Ascending aorta (tissue), 2 donors: ENCODE data around the gene DNAI1. TPM values are rescaled to one million over a fixed set of nuclear protein-coding genes. Genes with fewer than 3 reads are reported as not detected.

Experiments
- DNase-seq, 2 donors: peaks; one replicate each; pipeline ENCODE4 v3.0.0-alpha.2; 2019; ENCODE audit warnings: low spot score in 2 of 2
- H3K27ac ChIP-seq, 2 donors: fragments of 200-600 bp; sonication (generic); one replicate each; pipeline ENCODE4 v1.5.1; 2016 to 2017; ENCODE audit warnings: mild to moderate bottlenecking in 1 of 2
- H3K27me3 ChIP-seq: fragments of 200-600 bp; sonication (generic); one replicate; pipeline ENCODE4 v1.5.1; 2017
- H3K36me3 ChIP-seq, 2 donors: fragments of 200-600 bp; sonication (generic); one replicate each; pipeline ENCODE4 v1.5.1; 2016
- H3K4me1 ChIP-seq, 2 donors: fragments of 200-600 bp; sonication (generic); one replicate each; pipeline ENCODE4 v1.5.1; 2016 to 2017; ENCODE audit warnings: mild to moderate bottlenecking in 1 of 2
- H3K4me3 ChIP-seq, 2 donors: fragments of 200-600 bp; sonication (generic); one replicate each; pipeline ENCODE4 v1.5.1; 2016 to 2017; ENCODE audit warnings: mild to moderate bottlenecking in 1 of 2
- H3K9me3 ChIP-seq, 2 donors: fragments of 200-600 bp; sonication (generic); one replicate each; pipeline ENCODE4 v1.5.1; 2016
- CTCF ChIP-seq, 3 experiments: fragments of 200-600 bp in 2 of 3; fragments of 450-650 bp in 1 of 3; sonication (generic) in 2 of 3; IDR thresholded peaks; one replicate each; pipeline ENCODE4 v1.5.1; 2016 to 2019; ENCODE audit warnings: antibody characterized with exemption in 3 of 3, mild to moderate bottlenecking in 1 of 3, moderate library complexity in 1 of 3
- intact Hi-C: fragments of 100-400 bp; cut with DNase I; formaldehyde crosslinking; loops from one replicate; pipeline ENCODE4 v1.15.1; 2023
- total RNA-seq: library from RNA; depleted of rRNA; stranded (reverse); fragments of >200 nt; gene quantifications from one replicate; pipeline ENCODE4 v1.1.0, GENCODE V29; 2016

DNAI1 gene
- total RNA-seq, 1 donor from 2014 or later = not detected

- peak in 1 of 2 donors; percentile 28 for DNase-seq
Measured at GRCh38 chr9:34550681-34551270, 92.2 kb downstream of the DNAI1 start.

GRCh38 chr9:34551751-34552605 is 93.4 kb downstream of the DNAI1 start:
- H3K36me3 ChIP-seq = no peaks in the 10 kb centered on the region
- H3K4me1 ChIP-seq = no peaks in the 10 kb centered on the region
- peak in 1 of 2 donors; percentile 58 for DNase-seq
- no peaks in the 10 kb centered on the region for H3K9me3 ChIP-seq
- H3K4me3 ChIP-seq = no peak overlapping the region
- no peaks in the 10 kb centered on the region for H3K27me3 ChIP-seq
- no peak overlapping the region for H3K27ac ChIP-seq
- TF ChIP-seq CTCF (IDR thresholded peaks at IDR 0.05) = no peak
- intact Hi-C loops = no loop called here

More at GRCh38 chr9:34550681-34551270, 92.2 kb downstream of the DNAI1 start:
- intact Hi-C loops = no loop called here
- Histone ChIP-seq H3K36me3 (no peaks in the 10 kb centered on the region), H3K27ac (no peak overlapping the region), H3K4me1 (no peaks in the 10 kb centered on the region), H3K27me3 (no peaks in the 10 kb centered on the region), H3K4me3 (no peak overlapping the region), H3K9me3 (no peaks in the 10 kb centered on the region)
- TF ChIP-seq CTCF (IDR thresholded peaks at IDR 0.05) = no peak

- DNase-seq = peak in 1 of 2 donors; percentile 38
- Histone ChIP-seq H3K27me3 (no peaks in the 10 kb centered on the region), H3K4me1 (no peaks in the 10 kb centered on the region), H3K27ac (no peak overlapping the region), H3K4me3 (no peak overlapping the region), H3K36me3 (no peaks in the 10 kb centered on the region), H3K9me3 (no peaks in the 10 kb centered on the region)
- no peak for TF ChIP-seq CTCF (IDR thresholded peaks at IDR 0.05)
- intact Hi-C loops = no loop called here
Measured at GRCh38 chr9:34552606-34552981, 94.0 kb downstream of the DNAI1 start.

GRCh38 chr9:34552986-34553385 is 94.4 kb downstream of the DNAI1 start:
- intact Hi-C loops = no loop called here
- peak in 1 of 2 donors; percentile 25 for DNase-seq
- Histone ChIP-seq H3K4me1 (no peaks in the 10 kb centered on the region), H3K27me3 (no peaks in the 10 kb centered on the region), H3K27ac (no peak overlapping the region), H3K4me3 (no peak overlapping the region), H3K36me3 (no peaks in the 10 kb centered on the region), H3K9me3 (no peaks in the 10 kb centered on the region)
- no peak for TF ChIP-seq CTCF (IDR thresholded peaks at IDR 0.05)

- no peak overlapping the region for H3K27ac ChIP-seq
- H3K4me1 ChIP-seq = no peaks in the 10 kb centered on the region
- peak in 1 of 2 donors; percentile 60 for DNase-seq
- H3K36me3 ChIP-seq = no peaks in the 10 kb centered on the region
- no peaks in the 10 kb centered on the region for H3K27me3 ChIP-seq
- no peak overlapping the region for H3K4me3 ChIP-seq
- no peaks in the 10 kb centered on the region for H3K9me3 ChIP-seq
- intact Hi-C loops = no loop called here
- TF ChIP-seq CTCF (IDR thresholded peaks at IDR 0.05) = no peak
Measured at GRCh38 chr9:34553511-34554021, 95.0 kb downstream of the DNAI1 start.
